ENCODE results near the gene HSPG2.
"Not testable (repeated sequence)": the region's sequence is repeated elsewhere in the genome, so short reads cannot be mapped to it uniquely, and the experiment has no call there.

DNA sequence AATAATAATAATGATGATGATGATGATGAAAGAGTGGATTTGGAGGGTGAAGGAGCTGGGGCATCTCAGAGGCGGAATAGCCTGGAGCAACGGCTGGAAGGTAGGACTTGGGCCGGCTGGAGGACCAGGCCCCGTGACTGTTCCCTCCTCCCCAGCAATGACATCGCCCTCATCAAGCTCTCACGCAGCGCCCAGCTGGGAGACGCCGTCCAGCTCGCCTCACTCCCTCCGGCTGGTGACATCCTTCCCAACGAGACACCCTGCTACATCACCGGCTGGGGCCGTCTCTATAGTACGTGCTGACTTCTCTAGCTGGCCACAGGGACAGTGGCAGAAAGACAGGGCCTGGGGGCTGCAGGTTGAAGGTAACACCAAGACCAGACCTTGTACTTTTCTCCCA lies 46.4 kb upstream of the HSPG2 start:
- not testable (repeated sequence) for TF ChIP-seq CTCF (IDR thresholded peaks at IDR 0.05); ZFX (IDR thresholded peaks at IDR 0.05; ENCODE audit: borderline replicate concordance)

Data from 22Rv1 (cell line).